Ectodermal cell (in vitro differentiated cells): ENCODE data around the gene DDR1.

Experiments
- H3K27ac ChIP-seq: 2 replicates; pipeline ENCODE4 v1.7.0; 2013; ENCODE audit warnings: mild to moderate bottlenecking, low read depth, low read length; ENCODE audit not compliant: insufficient read depth, poor library complexity, severe bottlenecking
- H3K27me3 ChIP-seq: 2 replicates; pipeline ENCODE4 v1.7.0; 2013; ENCODE audit warnings: mild to moderate bottlenecking, low read length; ENCODE audit not compliant: insufficient read depth, control insufficient read depth, poor library complexity, severe bottlenecking
- H3K36me3 ChIP-seq: one replicate; pipeline ENCODE4 v1.7.0; 2013; ENCODE audit warnings: low read length; ENCODE audit not compliant: control insufficient read depth, insufficient read depth
- H3K4me1 ChIP-seq: one replicate; pipeline ENCODE4 v1.7.0; 2013; ENCODE audit warnings: low read length; ENCODE audit not compliant: control insufficient read depth, insufficient read depth
- H3K4me3 ChIP-seq: 2 replicates; pipeline ENCODE4 v1.7.0; 2013; ENCODE audit warnings: low read depth, low read length, control low read depth; ENCODE audit not compliant: insufficient read depth
- H3K9me3 ChIP-seq: 2 replicates; pipeline ENCODE4 v1.7.0; 2013; ENCODE audit warnings: mild to moderate bottlenecking, low read length, moderate library complexity; ENCODE audit not compliant: control insufficient read depth
- WGBS, 2 experiments: methylation state at CpG; one replicate each; pipeline ENCODE4 v1.1.7; 2013; ENCODE audit warnings: missing lambda C conversion rate in 2 of 2; 5-methylcytosine and 5-hydroxymethylcytosine counted together

DDR1 gene

GRCh38 chr6:30840935-30841643, 43.2 kb upstream of the DDR1 start:
- Histone ChIP-seq H3K4me1 (peaks cover 21% of the 10 kb centered on the region), H3K27ac (no peak overlapping the region)

GRCh38 chr6:30841644-30842504, 42.4 kb upstream of the DDR1 start:
- Histone ChIP-seq H3K4me3 (no peak overlapping the region), H3K9me3 (no peaks in the 10 kb centered on the region), H3K27me3 (no peaks in the 10 kb centered on the region), H3K27ac (no peak overlapping the region), H3K4me1 (peaks cover 21% of the 10 kb centered on the region), H3K36me3 (no peaks in the 10 kb centered on the region)
- 91% methylated on average over 6 of the region's 6 CpGs for WGBS, 2 experiments

More at GRCh38 chr6:30840935-30841643, 43.2 kb upstream of the DDR1 start:
- no peaks in the 10 kb centered on the region for H3K27me3 ChIP-seq
- no peaks in the 10 kb centered on the region for H3K36me3 ChIP-seq
- H3K4me3 ChIP-seq = no peak overlapping the region
- no peaks in the 10 kb centered on the region for H3K9me3 ChIP-seq
- 79 to 88% methylated on average over 4 of the region's 4 CpGs for WGBS, 2 experiments

GRCh38 chr6:30842754-30843610, 41.3 kb upstream of the DDR1 start:
- Histone ChIP-seq H3K4me1 (peaks cover 20% of the 10 kb centered on the region), H3K27me3 (no peaks in the 10 kb centered on the region), H3K27ac (no peak overlapping the region), H3K4me3 (no peak overlapping the region), H3K36me3 (no peaks in the 10 kb centered on the region), H3K9me3 (no peaks in the 10 kb centered on the region)
- 91% methylated on average over 11 to 12 of the region's 12 CpGs for WGBS, 2 experiments

GRCh38 chr6:30843611-30843998, 40.7 kb upstream of the DDR1 start:
- H3K36me3 ChIP-seq = no peaks in the 10 kb centered on the region
- H3K27ac ChIP-seq = no peak overlapping the region
- WGBS, 2 experiments = 79 to 86% methylated on average over 3 of the region's 3 CpGs
- H3K4me1 ChIP-seq = peaks cover 18% of the 10 kb centered on the region
- H3K27me3 ChIP-seq = no peaks in the 10 kb centered on the region
- no peaks in the 10 kb centered on the region for H3K9me3 ChIP-seq
- no peak overlapping the region for H3K4me3 ChIP-seq

GRCh38 chr6:30844118-30844535, 40.2 kb upstream of the DDR1 start:
- H3K4me3 ChIP-seq = no peak overlapping the region
- H3K36me3 ChIP-seq = no peaks in the 10 kb centered on the region
- H3K27ac ChIP-seq = no peak overlapping the region
- H3K9me3 ChIP-seq = no peaks in the 10 kb centered on the region
- no peaks in the 10 kb centered on the region for H3K27me3 ChIP-seq
- peaks cover 18% of the 10 kb centered on the region for H3K4me1 ChIP-seq
- WGBS, 2 experiments = 75 to 85% methylated on average over 3 of the region's 3 CpGs

GRCh38 chr6:30845183-30845582, 39.1 kb upstream of the DDR1 start:
- WGBS, 2 experiments = 65 to 71% methylated on average over 8 of the region's 8 CpGs
- no peaks in the 10 kb centered on the region for H3K36me3 ChIP-seq
- no peaks in the 10 kb centered on the region for H3K27me3 ChIP-seq

GRCh38 chr6:30847421-30847970, 36.8 kb upstream of the DDR1 start:
- WGBS, 2 experiments = 57 to 69% methylated on average over 11 of the region's 11 CpGs
- Histone ChIP-seq H3K4me3 (no peak overlapping the region), H3K4me1 (peaks cover 14% of the 10 kb centered on the region), H3K9me3 (no peaks in the 10 kb centered on the region), H3K27me3 (no peaks in the 10 kb centered on the region), H3K27ac (no peak overlapping the region), H3K36me3 (no peaks in the 10 kb centered on the region)

More at GRCh38 chr6:30845183-30845582, 39.1 kb upstream of the DDR1 start:
- H3K9me3 ChIP-seq = no peaks in the 10 kb centered on the region
- H3K4me1 ChIP-seq = peaks cover 14% of the 10 kb centered on the region
- no peak overlapping the region for H3K27ac ChIP-seq
- no peak overlapping the region for H3K4me3 ChIP-seq

GRCh38 chr6:30847971-30848436, 36.3 kb upstream of the DDR1 start:
- Histone ChIP-seq H3K4me3 (no peak overlapping the region), H3K27me3 (no peaks in the 10 kb centered on the region), H3K4me1 (peaks cover 14% of the 10 kb centered on the region), H3K27ac (no peak overlapping the region), H3K36me3 (no peaks in the 10 kb centered on the region), H3K9me3 (no peaks in the 10 kb centered on the region)
- 46 to 52% methylated on average over 9 of the region's 9 CpGs for WGBS, 2 experiments

- Histone ChIP-seq H3K27ac (no peak overlapping the region), H3K4me3 (no peak overlapping the region), H3K4me1 (no peaks in the 10 kb centered on the region), H3K9me3 (no peaks in the 10 kb centered on the region), H3K27me3 (no peaks in the 10 kb centered on the region), H3K36me3 (no peaks in the 10 kb centered on the region)
- WGBS, 2 experiments = 79 to 85% methylated on average over 6 of the region's 6 CpGs
Observed at GRCh38 chr6:30849903-30850651, 34.2 kb upstream of the DDR1 start.
